HepG2 (cell line): Measurements from ENCODE around the gene POU6F2. TPM values are rescaled to one million over a fixed set of nuclear protein-coding genes. Genes with fewer than 3 reads are reported as not detected.

ENCODE experiments used
- ATF7 ChIP-seq, 2 experiments: fragments of 450-650 bp in 1 of 2; sonication (generic) in 1 of 2; formaldehyde crosslinking in 1 of 2; IDR thresholded peaks; 2 replicates each; pipeline versions ENCODE4 v1.4.0 to v1.6.1; 2016 to 2020; ENCODE audit warnings: antibody characterized with exemption in 1 of 2, mild to moderate bottlenecking in 1 of 2, missing genetic modification reagents in 1 of 2
- CSRNP2 ChIP-seq: sonication (generic); formaldehyde crosslinking; conservative IDR thresholded peaks from 2 replicates; pipeline ENCODE4 v1.8.0; 2022; ENCODE audit warnings: low read depth, missing genetic modification reagents
- DR1 ChIP-seq: sonication (generic); formaldehyde crosslinking; IDR thresholded peaks from 2 replicates; pipeline ENCODE4 v1.8.0; 2021; ENCODE audit warnings: mild to moderate bottlenecking, missing genetic modification reagents, inconsistent platforms
- EED ChIP-seq: sonication (generic); formaldehyde crosslinking; IDR thresholded peaks from 2 replicates; pipeline ENCODE4 v1.5.0; 2020; ENCODE audit warnings: mild to moderate bottlenecking, missing genetic modification reagents
- HNF4A ChIP-seq: sonication (generic); formaldehyde crosslinking; IDR thresholded peaks from 2 replicates; pipeline ENCODE4 v1.4.0; 2020; ENCODE audit warnings: missing genetic modification reagents
- MED1 ChIP-seq: sonication (generic); formaldehyde crosslinking; IDR thresholded peaks from 2 replicates; pipeline ENCODE4 v1.4.0; 2020; ENCODE audit warnings: missing genetic modification reagents
- SPEN ChIP-seq: sonication (generic); formaldehyde crosslinking; IDR thresholded peaks from 2 replicates; pipeline ENCODE4 v1.5.1; 2020; ENCODE audit warnings: low read depth, mild to moderate bottlenecking, missing genetic modification reagents
- SUZ12 ChIP-seq: fragments of 150-350 bp; IDR thresholded peaks from 2 replicates; pipeline ENCODE4 v1.6.1; 2014; ENCODE audit warnings: low read depth, low read length
- ZFP36 ChIP-seq: fragments of 150-350 bp; IDR thresholded peaks from 2 replicates; pipeline ENCODE4 v1.6.1; 2018; ENCODE audit warnings: borderline replicate concordance, low read length, low read depth; ENCODE audit not compliant: partially characterized antibody
- ZNF256 ChIP-seq: sonication (generic); formaldehyde crosslinking; conservative IDR thresholded peaks from 2 replicates; pipeline ENCODE4 v1.4.0; 2020; ENCODE audit warnings: missing genetic modification reagents
- ZNF446 ChIP-seq: sonication (generic); formaldehyde crosslinking; IDR thresholded peaks from 2 replicates; pipeline ENCODE4 v1.5.0; 2020; ENCODE audit warnings: mild to moderate bottlenecking, missing genetic modification reagents
- ZNF839 ChIP-seq: sonication (generic); formaldehyde crosslinking; IDR thresholded peaks from 2 replicates; pipeline ENCODE4 v1.4.0; 2020; ENCODE audit warnings: missing genetic modification reagents, mild to moderate bottlenecking, borderline replicate concordance
- ZSCAN29 ChIP-seq: sonication (generic); formaldehyde crosslinking; conservative IDR thresholded peaks from 2 replicates; pipeline ENCODE4 v1.4.0; 2020; ENCODE audit warnings: mild to moderate bottlenecking, missing genetic modification reagents
- polyA plus RNA-seq, 8 experiments: library from polyadenylated mRNA; depleted of rRNA in 3 of 8; stranded (reverse) in 7 of 8; unstranded in 1 of 8; fragments of >200 nt; fragmentation: Illumina TruSeq in 4 of 8; extraction: Trizol in 4 of 8; gene quantifications; 2 replicates each; pipeline versions ENCODE4 v1.2.1 to v1.2.3, GENCODE V29; 2011 to 2016; ENCODE audit warnings: low read depth in 4 of 8, missing spikeins in 1 of 8, mixed read lengths in 1 of 8; ENCODE audit not compliant: insufficient read depth in 1 of 8
- total RNA-seq, 5 experiments: library from RNA; depleted of rRNA; stranded (reverse); fragments of >200 nt; fragmentation: Illumina TruSeq; extraction: Trizol; gene quantifications; 2 replicates each; pipeline ENCODE4 v1.2.3, GENCODE V29; 2016; ENCODE audit warnings: low read depth in 1 of 5
- TF ChIP-seq, protein P1 (sequence below): sonication (generic); formaldehyde crosslinking; IDR thresholded peaks from 2 replicates; pipeline ENCODE4 v1.4.0; 2020; ENCODE audit warnings: missing genetic modification reagents
- TF ChIP-seq, protein P2 (sequence below): sonication (generic); formaldehyde crosslinking; IDR thresholded peaks from 2 replicates; pipeline ENCODE4 v1.4.0; 2020; ENCODE audit warnings: missing genetic modification reagents, low read depth, mild to moderate bottlenecking, borderline replicate concordance
- TF ChIP-seq, protein P3 (sequence below): fragments of 450-650 bp; IDR thresholded peaks from 2 replicates; pipeline ENCODE4 v1.6.1; 2017; ENCODE audit warnings: mild to moderate bottlenecking

Gene POU6F2
- total and polyA plus RNA-seq, 2 of the 13 experiments (the other 11 are each of a cell fraction or from before 2014, with no cell fraction given): not detected

- TF ChIP-seq, protein P1, sequence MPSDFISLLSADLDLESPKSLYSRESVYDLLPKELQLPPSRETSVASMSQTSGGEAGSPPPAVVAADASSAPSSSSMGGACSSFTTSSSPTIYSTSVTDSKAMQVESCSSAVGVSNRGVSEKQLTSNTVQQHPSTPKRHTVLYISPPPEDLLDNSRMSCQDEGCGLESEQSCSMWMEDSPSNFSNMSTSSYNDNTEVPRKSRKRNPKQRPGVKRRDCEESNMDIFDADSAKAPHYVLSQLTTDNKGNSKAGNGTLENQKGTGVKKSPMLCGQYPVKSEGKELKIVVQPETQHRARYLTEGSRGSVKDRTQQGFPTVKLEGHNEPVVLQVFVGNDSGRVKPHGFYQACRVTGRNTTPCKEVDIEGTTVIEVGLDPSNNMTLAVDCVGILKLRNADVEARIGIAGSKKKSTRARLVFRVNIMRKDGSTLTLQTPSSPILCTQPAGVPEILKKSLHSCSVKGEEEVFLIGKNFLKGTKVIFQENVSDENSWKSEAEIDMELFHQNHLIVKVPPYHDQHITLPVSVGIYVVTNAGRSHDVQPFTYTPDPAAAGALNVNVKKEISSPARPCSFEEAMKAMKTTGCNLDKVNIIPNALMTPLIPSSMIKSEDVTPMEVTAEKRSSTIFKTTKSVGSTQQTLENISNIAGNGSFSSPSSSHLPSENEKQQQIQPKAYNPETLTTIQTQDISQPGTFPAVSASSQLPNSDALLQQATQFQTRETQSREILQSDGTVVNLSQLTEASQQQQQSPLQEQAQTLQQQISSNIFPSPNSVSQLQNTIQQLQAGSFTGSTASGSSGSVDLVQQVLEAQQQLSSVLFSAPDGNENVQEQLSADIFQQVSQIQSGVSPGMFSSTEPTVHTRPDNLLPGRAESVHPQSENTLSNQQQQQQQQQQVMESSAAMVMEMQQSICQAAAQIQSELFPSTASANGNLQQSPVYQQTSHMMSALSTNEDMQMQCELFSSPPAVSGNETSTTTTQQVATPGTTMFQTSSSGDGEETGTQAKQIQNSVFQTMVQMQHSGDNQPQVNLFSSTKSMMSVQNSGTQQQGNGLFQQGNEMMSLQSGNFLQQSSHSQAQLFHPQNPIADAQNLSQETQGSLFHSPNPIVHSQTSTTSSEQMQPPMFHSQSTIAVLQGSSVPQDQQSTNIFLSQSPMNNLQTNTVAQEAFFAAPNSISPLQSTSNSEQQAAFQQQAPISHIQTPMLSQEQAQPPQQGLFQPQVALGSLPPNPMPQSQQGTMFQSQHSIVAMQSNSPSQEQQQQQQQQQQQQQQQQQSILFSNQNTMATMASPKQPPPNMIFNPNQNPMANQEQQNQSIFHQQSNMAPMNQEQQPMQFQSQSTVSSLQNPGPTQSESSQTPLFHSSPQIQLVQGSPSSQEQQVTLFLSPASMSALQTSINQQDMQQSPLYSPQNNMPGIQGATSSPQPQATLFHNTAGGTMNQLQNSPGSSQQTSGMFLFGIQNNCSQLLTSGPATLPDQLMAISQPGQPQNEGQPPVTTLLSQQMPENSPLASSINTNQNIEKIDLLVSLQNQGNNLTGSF (CRISPR knock-in tag): no peak
- TF ChIP-seq ATF7 (IDR thresholded peaks at IDR 0.05) (no peak), ATF7 (CRISPR knock-in tag; IDR thresholded peaks at IDR 0.05) (no peak), CSRNP2 (no peak), ZNF839 (CRISPR knock-in tag) (no peak), ZNF256 (no peak), DR1 (CRISPR knock-in tag) (no peak), SUZ12 (no peak), EED (no peak), ZSCAN29 (CRISPR knock-in tag) (no peak), SPEN (no peak), ZNF446 (no peak), ZFP36 (no peak), HNF4A (CRISPR knock-in tag) (peak; percentile 95), MED1 (CRISPR knock-in tag) (no peak)
- TF ChIP-seq, protein P2, sequence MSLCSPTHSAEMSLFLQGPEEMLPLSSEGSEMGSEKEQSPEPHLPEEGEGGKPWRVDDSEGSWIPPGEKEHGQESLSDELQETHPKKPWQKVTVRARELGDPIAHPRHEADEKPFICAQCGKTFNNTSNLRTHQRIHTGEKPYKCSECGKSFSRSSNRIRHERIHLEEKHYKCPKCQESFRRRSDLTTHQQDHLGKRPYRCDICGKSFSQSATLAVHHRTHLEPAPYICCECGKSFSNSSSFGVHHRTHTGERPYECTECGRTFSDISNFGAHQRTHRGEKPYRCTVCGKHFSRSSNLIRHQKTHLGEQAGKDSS (CRISPR knock-in tag): no peak
- TF ChIP-seq, protein P3, sequence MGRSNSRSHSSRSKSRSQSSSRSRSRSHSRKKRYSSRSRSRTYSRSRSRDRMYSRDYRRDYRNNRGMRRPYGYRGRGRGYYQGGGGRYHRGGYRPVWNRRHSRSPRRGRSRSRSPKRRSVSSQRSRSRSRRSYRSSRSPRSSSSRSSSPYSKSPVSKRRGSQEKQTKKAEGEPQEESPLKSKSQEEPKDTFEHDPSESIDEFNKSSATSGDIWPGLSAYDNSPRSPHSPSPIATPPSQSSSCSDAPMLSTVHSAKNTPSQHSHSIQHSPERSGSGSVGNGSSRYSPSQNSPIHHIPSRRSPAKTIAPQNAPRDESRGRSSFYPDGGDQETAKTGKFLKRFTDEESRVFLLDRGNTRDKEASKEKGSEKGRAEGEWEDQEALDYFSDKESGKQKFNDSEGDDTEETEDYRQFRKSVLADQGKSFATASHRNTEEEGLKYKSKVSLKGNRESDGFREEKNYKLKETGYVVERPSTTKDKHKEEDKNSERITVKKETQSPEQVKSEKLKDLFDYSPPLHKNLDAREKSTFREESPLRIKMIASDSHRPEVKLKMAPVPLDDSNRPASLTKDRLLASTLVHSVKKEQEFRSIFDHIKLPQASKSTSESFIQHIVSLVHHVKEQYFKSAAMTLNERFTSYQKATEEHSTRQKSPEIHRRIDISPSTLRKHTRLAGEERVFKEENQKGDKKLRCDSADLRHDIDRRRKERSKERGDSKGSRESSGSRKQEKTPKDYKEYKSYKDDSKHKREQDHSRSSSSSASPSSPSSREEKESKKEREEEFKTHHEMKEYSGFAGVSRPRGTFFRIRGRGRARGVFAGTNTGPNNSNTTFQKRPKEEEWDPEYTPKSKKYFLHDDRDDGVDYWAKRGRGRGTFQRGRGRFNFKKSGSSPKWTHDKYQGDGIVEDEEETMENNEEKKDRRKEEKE: no peak
Measured at GRCh38 chr7:39375047-39375873, 397.6 kb downstream of the POU6F2 start (continued).
